Mesodermal cell (in vitro differentiated cells): Measurements from ENCODE around the gene LMBR1.
"Not testable (repeated sequence)": the region's sequence is repeated elsewhere in the genome, so short reads cannot be mapped to it uniquely, and the experiment has no call there.

Experiments used
- H3K27ac ChIP-seq: 2 replicates; pipeline ENCODE4 v1.7.0; 2013; ENCODE audit warnings: mild to moderate bottlenecking, low read depth, low read length, moderate library complexity; ENCODE audit not compliant: severe bottlenecking
- H3K36me3 ChIP-seq: 2 replicates; pipeline ENCODE4 v1.7.1; 2013; ENCODE audit warnings: mild to moderate bottlenecking, low read length, moderate library complexity; ENCODE audit not compliant: control insufficient read depth, insufficient read depth
- H3K4me1 ChIP-seq: one replicate; pipeline ENCODE4 v1.7.1; 2013; ENCODE audit warnings: mild to moderate bottlenecking, low read length; ENCODE audit not compliant: insufficient read depth, control insufficient read depth, poor library complexity, severe bottlenecking
- H3K4me3 ChIP-seq: 2 replicates; pipeline ENCODE4 v1.7.0; 2013; ENCODE audit warnings: low read length, control low read depth, mild to moderate bottlenecking; ENCODE audit not compliant: insufficient read depth, poor library complexity, severe bottlenecking; ENCODE audit errors: extremely low read depth
- H3K9me3 ChIP-seq: 2 replicates; pipeline ENCODE4 v1.7.1; 2013; ENCODE audit warnings: mild to moderate bottlenecking, low read length, moderate library complexity; ENCODE audit not compliant: control insufficient read depth
- WGBS, 2 experiments: methylation state at CpG; one replicate each; pipeline ENCODE4 v1.1.5; 2013; ENCODE audit warnings: missing lambda C conversion rate in 2 of 2; ENCODE audit not compliant: insufficient coverage in 2 of 2; 5-methylcytosine and 5-hydroxymethylcytosine counted together

Gene LMBR1

GRCh38 chr7:156903232-156903909, 10.4 kb upstream of the LMBR1 start:
- H3K36me3 ChIP-seq = no peaks in the 10 kb centered on the region
- H3K4me3 ChIP-seq = no peak overlapping the region
- 82 to 85% methylated on average over 9 to 10 of the region's 10 CpGs for WGBS, 2 experiments
- no peaks in the 10 kb centered on the region for H3K9me3 ChIP-seq
- H3K4me1 ChIP-seq = no peaks in the 10 kb centered on the region
- no peak overlapping the region for H3K27ac ChIP-seq

DNA sequence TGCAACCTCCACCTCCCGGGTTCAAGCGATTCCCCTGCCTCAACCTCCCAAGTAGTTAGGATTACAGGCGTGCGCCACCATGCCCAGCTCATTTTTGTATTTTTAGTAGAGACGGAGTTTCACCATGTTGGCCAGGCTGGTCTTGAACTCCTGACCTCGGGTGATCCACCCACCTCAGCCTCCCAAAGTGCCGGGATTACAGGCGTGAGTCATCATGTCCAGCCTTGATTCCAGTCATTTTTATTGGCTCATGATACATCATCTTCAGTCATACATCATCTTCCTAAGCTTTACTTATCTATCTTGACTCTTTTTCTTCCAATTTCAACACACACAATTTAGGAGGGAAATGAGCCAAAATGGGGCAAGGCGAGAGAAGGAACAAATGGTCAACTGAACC, 7.1 kb upstream of the LMBR1 start:
- not testable (repeated sequence) for H3K36me3 ChIP-seq, H3K27ac ChIP-seq, H3K4me3 ChIP-seq, H3K9me3 ChIP-seq, H3K4me1 ChIP-seq
- WGBS, 2 experiments = 89 to 94% methylated on average over 6 to 7 of the region's 9 CpGs

GRCh38 chr7:156898938-156899337, 6.0 kb upstream of the LMBR1 start:
- Histone ChIP-seq H3K4me1 (peaks cover 2% of the 10 kb centered on the region), H3K4me3 (no peak overlapping the region), H3K27ac (no peak overlapping the region), H3K36me3 (no peaks in the 10 kb centered on the region), H3K9me3 (no peaks in the 10 kb centered on the region)
- 100% methylated on average over 1 of the region's 1 CpG; no CpG with 5 or more reads in 1 of the 2 experiments for WGBS, 2 experiments

DNA sequence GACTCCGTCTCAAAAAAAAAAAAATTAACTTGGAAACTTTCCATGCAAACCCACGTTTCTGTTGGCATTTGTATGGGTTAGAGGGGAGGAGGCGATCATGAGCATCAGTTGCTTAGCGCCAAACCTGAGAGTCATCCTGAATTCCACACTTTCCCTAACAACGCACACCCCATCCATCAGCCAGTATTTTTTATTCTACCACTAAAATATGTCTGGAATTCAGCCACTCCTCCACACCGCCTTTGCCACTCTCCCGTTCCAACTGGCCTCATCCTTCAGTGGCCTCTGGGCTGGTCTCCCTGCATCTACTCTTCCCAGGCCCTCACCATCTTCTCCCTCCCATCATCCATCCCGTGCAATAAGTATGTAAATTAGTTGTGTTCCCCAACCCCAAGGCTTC, 4.7 kb upstream of the LMBR1 start:
- WGBS, 2 experiments = 61 to 85% methylated on average over 3 to 5 of the region's 8 CpGs
- Histone ChIP-seq H3K9me3 (no peaks in the 10 kb centered on the region), H3K36me3 (no peaks in the 10 kb centered on the region), H3K4me3 (no peak overlapping the region), H3K27ac (no peak overlapping the region), H3K4me1 (peaks cover 2% of the 10 kb centered on the region)

DNA sequence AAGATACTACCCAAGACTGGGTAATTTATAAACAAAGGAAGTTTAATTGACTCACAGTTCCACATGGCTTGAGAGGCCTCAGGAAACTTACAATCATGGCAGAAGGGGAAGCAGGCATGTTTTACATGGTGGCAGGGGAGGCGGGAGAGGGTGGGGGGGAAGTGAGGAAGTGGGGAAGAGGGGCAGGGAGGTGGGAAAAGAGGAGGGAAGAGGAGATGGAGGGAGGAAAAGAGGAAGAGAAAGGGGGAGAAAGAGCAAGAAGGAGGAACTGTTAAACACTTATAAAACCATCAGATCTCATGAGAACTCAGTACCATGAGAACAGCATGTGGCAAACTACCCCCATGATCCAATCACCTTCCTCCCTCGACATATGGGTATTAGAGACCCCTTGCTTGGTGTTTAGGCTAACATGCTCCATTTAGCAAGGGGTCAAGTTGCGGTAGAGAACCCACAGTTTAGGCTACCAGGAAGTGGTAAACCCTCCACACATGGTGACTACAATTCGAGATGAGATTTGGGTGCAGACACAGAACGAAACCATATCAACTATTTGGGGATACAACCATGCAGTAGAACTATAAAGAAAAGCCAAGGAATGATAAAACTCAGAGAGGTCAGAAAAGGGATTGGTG, 3.5 kb upstream of the LMBR1 start:
- Histone ChIP-seq H3K36me3 (no peaks in the 10 kb centered on the region), H3K27ac (no peak overlapping the region), H3K4me3 (no peak overlapping the region), H3K9me3 (no peaks in the 10 kb centered on the region), H3K4me1 (peaks cover 2% of the 10 kb centered on the region)
- WGBS, 2 experiments = 92 to 100% methylated on average over 2 of the region's 5 CpGs

DNA sequence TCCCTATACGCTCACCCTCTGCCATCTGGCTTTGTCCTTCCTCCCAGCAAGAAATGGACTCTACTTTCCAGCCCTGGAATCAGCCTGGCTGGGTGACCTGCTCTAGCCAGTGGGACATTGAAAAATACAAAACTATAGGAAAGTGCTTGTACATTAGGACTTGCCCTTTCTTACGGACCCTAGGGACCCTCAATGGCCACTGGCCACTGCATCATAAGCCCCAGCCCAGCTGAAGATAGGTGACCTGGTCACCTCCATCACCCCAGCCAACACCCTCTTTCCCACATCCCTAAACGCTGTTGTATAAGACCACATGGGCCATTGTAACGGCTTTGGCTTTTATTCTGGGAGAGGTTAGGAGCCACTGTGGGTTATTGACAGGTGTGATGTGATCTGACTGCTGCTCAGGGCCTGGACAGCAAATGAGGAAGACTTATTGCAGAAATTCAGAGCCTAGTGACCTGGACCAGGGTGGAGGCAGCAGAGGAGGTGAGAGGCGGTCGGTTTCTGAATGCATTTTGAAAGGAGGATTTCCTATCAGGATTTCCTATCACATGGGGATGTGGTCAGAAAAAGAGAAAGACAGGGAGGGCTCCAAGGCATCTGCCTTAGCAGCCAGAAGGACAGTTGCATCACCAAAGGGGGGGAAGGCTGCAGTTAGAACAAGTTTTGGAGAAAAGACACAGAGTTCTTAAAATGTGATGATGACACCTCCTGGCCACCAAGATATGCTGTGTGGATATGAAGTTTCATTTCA, 2.2 kb upstream of the LMBR1 start:
- H3K4me3 ChIP-seq = no peak overlapping the region
- peaks cover 2% of the 10 kb centered on the region for H3K4me1 ChIP-seq
- H3K9me3 ChIP-seq = no peaks in the 10 kb centered on the region
- 93 to 100% methylated on average over 3 to 4 of the region's 6 CpGs for WGBS, 2 experiments
- H3K36me3 ChIP-seq = no peaks in the 10 kb centered on the region
- H3K27ac ChIP-seq = no peak overlapping the region

DNA sequence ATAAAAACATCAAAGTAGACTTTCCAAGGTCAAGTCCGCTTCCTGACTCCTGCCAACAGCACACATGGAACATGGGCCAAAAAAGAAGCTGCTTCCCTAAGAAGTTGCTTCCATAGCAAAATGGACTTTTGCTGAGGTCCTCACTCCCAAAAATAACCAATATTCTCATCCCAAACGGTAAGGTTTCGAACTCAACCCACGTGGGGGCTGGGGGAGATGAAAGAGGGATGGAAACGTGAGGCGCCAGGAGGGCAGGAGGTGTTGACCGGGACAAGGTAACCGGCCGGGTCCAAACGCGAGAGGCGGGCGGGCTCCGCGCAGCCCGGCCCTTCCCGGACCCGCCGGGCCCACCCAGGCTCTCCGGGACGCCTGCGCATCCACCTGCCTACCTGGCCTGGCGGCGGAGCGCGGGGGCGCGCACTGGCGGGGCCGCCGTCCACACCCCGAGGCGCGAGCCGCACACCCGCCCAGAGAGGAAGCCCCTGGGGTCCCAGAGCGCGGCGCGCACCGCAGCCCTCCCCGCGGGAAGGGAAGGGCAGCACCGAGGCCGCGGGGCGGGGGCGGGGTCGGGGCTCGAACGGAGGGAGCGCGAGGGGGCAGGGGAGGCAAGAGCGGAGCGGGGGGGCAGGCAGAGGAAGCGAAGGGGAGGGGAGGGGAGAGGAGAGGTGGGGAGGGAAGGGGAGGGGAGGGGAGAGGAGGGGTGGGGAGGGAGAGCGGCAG, 742 bp downstream of the LMBR1 start:
- 0 to 2% methylated on average over 20 to 30 of the region's 57 CpGs for WGBS, 2 experiments
- H3K27ac ChIP-seq = no peak overlapping the region

GRCh38 chr7:156889746-156890145, 3.2 kb downstream of the LMBR1 start:
- 83 to 95% methylated on average over 1 to 2 of the region's 4 CpGs for WGBS, 2 experiments
- H3K36me3 ChIP-seq = peaks cover 4% of the 10 kb centered on the region
- no peak overlapping the region for H3K4me3 ChIP-seq
- no peaks in the 10 kb centered on the region for H3K9me3 ChIP-seq
- no peak overlapping the region for H3K27ac ChIP-seq
- H3K4me1 ChIP-seq = no peaks in the 10 kb centered on the region

More for the DNA sequence above, 742 bp downstream of the LMBR1 start:
- peaks cover 2% of the 10 kb centered on the region for H3K4me1 ChIP-seq
- H3K9me3 ChIP-seq = no peaks in the 10 kb centered on the region
- peaks cover 4% of the 10 kb centered on the region for H3K36me3 ChIP-seq
- peak overlapping the region; percentile 77 for H3K4me3 ChIP-seq

DNA sequence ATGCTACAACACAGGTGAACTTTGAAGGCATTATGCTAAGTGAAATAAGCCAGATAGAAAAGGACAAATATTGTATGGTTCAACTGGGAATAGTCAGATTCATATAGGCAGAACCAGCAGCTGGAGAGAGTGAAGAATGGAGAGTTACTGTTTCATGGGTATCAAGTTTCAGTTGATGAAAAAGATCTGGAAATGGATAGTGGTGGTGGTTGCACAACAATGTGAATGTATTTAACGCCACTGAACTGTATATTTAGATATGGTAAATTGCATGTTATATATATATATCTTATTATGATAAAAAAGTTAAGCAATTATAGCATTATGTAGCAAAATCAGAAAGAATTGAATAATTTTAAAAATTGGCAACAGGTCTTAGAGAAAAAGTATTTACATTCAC, 3.9 kb downstream of the LMBR1 start:
- Histone ChIP-seq H3K36me3 (peaks cover 4% of the 10 kb centered on the region), H3K9me3 (peaks cover 2% of the 10 kb centered on the region), H3K4me3 (no peak overlapping the region), H3K4me1 (no peaks in the 10 kb centered on the region), H3K27ac (no peak overlapping the region)
- WGBS, 2 experiments = no CpG with 5 or more reads among the region's 1 CpG

- H3K36me3 ChIP-seq = peaks cover 9% of the 10 kb centered on the region
- H3K4me3 ChIP-seq = no peak overlapping the region
- WGBS, 2 experiments = 86 to 93% methylated on average over 4 to 6 of the region's 6 CpGs
- H3K4me1 ChIP-seq = no peaks in the 10 kb centered on the region
- peak overlapping the region; percentile 76 for H3K27ac ChIP-seq
- H3K9me3 ChIP-seq = peaks cover 3% of the 10 kb centered on the region
These were observed 6.8 kb downstream of the LMBR1 start for GRCh38 chr7:156886020-156886795.
